ENCODE results near the gene IFRD1.

Gene IFRD1

DNA sequence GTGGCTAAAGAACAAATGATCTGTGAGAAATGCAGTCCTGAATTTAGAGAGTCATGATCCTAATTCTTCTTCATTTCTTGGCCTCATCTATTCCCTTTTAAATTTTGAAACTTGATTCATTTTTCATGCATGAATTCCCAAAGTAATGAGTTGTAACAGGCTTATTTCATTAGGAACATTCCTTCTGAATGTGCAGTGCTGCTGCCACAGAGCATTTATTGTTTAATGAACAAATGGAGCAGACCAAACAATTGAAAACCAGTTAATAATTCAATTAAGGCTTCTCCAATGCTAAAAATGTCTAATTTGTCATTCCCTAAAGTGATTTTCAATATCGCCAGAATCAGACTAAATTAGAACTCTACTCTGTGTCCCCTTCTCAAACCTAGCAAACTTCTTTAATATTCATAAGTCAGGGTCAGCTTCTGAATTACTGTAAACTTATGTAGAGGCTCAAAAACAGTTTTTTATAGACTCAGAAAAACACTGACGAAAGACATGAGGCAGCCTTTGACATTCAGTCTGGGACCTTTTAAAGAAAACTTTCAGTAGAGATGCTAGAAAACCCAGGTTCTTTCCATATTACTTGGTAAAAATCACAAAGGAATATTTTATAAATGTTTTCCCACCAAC is 45.0 kb downstream of the IFRD1 start:
- peaks cover 9% of the 10 kb centered on the region for H3K4me1 Mint-ChIP-seq
- TF ChIP-seq, protein P1, sequence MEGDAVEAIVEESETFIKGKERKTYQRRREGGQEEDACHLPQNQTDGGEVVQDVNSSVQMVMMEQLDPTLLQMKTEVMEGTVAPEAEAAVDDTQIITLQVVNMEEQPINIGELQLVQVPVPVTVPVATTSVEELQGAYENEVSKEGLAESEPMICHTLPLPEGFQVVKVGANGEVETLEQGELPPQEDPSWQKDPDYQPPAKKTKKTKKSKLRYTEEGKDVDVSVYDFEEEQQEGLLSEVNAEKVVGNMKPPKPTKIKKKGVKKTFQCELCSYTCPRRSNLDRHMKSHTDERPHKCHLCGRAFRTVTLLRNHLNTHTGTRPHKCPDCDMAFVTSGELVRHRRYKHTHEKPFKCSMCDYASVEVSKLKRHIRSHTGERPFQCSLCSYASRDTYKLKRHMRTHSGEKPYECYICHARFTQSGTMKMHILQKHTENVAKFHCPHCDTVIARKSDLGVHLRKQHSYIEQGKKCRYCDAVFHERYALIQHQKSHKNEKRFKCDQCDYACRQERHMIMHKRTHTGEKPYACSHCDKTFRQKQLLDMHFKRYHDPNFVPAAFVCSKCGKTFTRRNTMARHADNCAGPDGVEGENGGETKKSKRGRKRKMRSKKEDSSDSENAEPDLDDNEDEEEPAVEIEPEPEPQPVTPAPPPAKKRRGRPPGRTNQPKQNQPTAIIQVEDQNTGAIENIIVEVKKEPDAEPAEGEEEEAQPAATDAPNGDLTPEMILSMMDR (IDR thresholded peaks at IDR 0.05; ENCODE audit: unreplicated experiment in 3 of 3), result no peak
- H3K27me3 Mint-ChIP-seq (ENCODE audit: low read depth), result peaks cover 5% of the 10 kb centered on the region
- H3K36me3 Mint-ChIP-seq (ENCODE audit: low read depth), result no peaks in the 10 kb centered on the region
- no peak overlapping the region for H3K27ac Mint-ChIP-seq
- no peak overlapping the region for H3K4me3 Mint-ChIP-seq
- no peaks in the 10 kb centered on the region for H3K9me3 Mint-ChIP-seq

- H3K9me3 Mint-ChIP-seq, result no peaks in the 10 kb centered on the region
- H3K4me1 Mint-ChIP-seq, result peaks cover 15% of the 10 kb centered on the region
- H3K27ac Mint-ChIP-seq, result peak overlapping the region in 1 of 3 experiments; percentile 8
- TF ChIP-seq, protein P1 (IDR thresholded peaks at IDR 0.05; ENCODE audit: unreplicated experiment in 3 of 3), result peak; percentile 43 to 59 (median 54)
- no peak overlapping the region for H3K4me3 Mint-ChIP-seq
- peaks cover 5% of the 10 kb centered on the region for H3K27me3 Mint-ChIP-seq (ENCODE audit: low read depth)
- H3K36me3 Mint-ChIP-seq (ENCODE audit: low read depth), result no peaks in the 10 kb centered on the region
Observed at GRCh38 chr7:112495810-112496462, 45.7 kb downstream of the IFRD1 start.

DNA sequence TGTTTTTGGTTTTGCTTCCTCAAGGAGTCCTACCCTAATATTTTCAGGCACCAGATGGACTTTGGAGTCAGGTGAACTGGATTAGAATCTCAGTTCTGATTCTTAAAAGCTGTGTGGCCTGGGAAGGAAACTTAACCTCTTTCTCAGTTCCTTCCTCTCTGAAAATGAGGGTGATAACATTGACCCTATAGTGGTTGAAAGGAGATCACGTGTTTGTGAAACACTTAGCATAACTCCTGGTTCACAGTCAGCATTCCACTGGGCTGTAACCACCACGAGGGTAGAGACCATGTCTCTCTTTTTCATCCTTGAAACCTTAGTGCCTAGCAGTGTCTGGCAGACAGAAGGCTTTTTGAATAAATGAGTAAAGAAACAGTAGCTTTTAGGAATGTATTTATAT is 47.2 kb downstream of the IFRD1 start:
- peaks cover 5% of the 10 kb centered on the region for H3K27me3 Mint-ChIP-seq (ENCODE audit: low read depth)
- TF ChIP-seq, protein P1 (IDR thresholded peaks at IDR 0.05; ENCODE audit: unreplicated experiment in 3 of 3), result no peak
- H3K36me3 Mint-ChIP-seq (ENCODE audit: low read depth), result no peaks in the 10 kb centered on the region
- H3K4me1 Mint-ChIP-seq, result peaks cover 24% of the 10 kb centered on the region
- no peak overlapping the region for H3K4me3 Mint-ChIP-seq
- H3K27ac Mint-ChIP-seq, result no peak overlapping the region
- H3K9me3 Mint-ChIP-seq, result no peaks in the 10 kb centered on the region

GRCh38 chr7:112500619-112501018 is 50.4 kb downstream of the IFRD1 start:
- no peak overlapping the region for H3K4me3 Mint-ChIP-seq

GRCh38 chr7:112501801-112502503 is 51.7 kb downstream of the IFRD1 start:
- H3K27me3 Mint-ChIP-seq (ENCODE audit: low read depth), result peaks cover 3% of the 10 kb centered on the region

More at GRCh38 chr7:112500619-112501018, 50.4 kb downstream of the IFRD1 start:
- TF ChIP-seq, protein P1 (IDR thresholded peaks at IDR 0.05; ENCODE audit: unreplicated experiment in 3 of 3), result peak in 2 of 3 experiments; percentile 28 to 42
- Mint-ChIP-seq H3K27ac (peak overlapping the region in 2 of 3 experiments; percentile 32 to 85), H3K4me1 (peaks cover 41% of the 10 kb centered on the region), H3K27me3 (ENCODE audit: low read depth) (no peaks in the 10 kb centered on the region), H3K9me3 (no peaks in the 10 kb centered on the region), H3K36me3 (ENCODE audit: low read depth) (no peaks in the 10 kb centered on the region)

More at GRCh38 chr7:112501801-112502503, 51.7 kb downstream of the IFRD1 start:
- Mint-ChIP-seq H3K27ac (peak overlapping the region; percentile 20 to 69 (median 22)), H3K4me1 (peaks cover 44% of the 10 kb centered on the region), H3K9me3 (no peaks in the 10 kb centered on the region), H3K4me3 (no peak overlapping the region), H3K36me3 (ENCODE audit: low read depth) (no peaks in the 10 kb centered on the region)
- TF ChIP-seq, protein P1 (IDR thresholded peaks at IDR 0.05; ENCODE audit: unreplicated experiment in 3 of 3), result no peak
